NCI-H2227 (cell line): ENCODE data around the gene DISP1.

Experiments
- DNase-seq: peaks from one replicate; lab custom pipeline; 2025; ENCODE audit not compliant: unreplicated experiment; lab: John Stamatoyannopoulos, UW

Gene DISP1

DNA sequence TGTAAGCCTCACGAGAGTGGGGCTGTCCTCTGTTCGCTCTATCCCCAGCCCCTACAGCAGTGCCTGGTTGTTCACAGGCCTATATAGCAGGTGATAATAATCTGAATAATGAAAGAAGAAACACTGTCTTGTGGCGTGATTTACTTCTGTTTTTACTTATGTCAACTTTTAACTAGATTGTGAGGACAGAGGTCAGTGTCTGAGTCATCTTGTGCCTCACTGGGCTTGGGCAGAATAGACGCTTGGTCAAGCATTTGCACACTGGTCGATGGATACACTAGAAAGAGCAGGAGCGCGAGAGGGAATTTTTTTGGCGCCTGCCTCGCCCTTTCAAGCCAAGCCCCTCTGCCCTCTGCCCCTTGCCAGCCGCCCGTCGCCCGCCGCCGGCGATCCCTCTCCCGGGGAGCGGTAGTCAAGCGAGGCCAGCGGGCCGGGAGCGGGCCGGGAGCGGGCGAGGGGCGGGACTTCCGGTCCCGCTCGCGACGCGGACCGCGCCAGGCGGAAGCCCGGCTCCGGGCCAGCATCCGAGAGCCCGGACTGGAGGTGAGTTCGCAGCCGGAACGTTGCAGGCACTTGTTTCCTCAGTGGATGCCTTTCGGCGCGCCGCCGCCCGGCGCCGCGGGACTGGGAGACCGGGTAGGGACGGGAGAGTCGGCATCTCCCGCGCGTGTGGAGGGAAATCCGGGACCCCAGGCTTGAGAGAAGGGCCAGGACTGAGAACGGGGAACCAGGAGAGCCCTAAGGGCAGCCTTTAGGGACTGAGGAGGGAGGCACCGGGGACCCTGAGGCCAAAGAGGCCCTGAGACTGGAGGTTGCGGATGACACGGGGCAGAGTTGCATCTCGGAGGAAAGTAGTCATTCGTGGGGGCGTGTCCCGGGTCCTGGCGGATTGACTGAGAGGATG lies at the start of gene DISP1:
Gene DISP1 (plus strand): TSS at position 504 of the 904 bp plus-strand sequence. CDS start 127,785 bp downstream, outside the sequence.
- peak; percentile 92 for DNase-seq

- DNase-seq: no peak
Observed at GRCh38 chr1:222767152-222767571, 47.7 kb upstream of the DISP1 start.

DNA sequence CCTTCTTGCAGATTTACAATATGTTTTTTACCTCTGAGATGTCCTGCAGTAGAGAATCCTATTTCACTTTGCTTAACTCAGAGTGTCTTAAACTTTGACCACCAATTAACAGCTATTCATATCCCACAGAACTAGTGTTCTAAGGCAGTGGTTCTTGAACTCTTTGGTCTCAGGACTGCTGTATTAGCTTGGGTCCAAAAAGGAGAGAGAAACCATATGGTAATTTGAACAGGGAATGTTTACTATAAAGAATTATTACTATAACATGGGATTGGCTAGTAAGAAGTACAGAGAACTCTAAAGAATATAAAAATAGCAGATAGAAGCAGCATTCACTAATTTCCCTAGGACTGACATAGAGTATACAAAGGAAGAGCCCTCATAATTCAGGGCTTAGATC lies 46.2 kb upstream of the DISP1 start:
- no peak for DNase-seq

GRCh38 chr1:222769181-222769580 lies 45.7 kb upstream of the DISP1 start:
- no peak for DNase-seq

DNA sequence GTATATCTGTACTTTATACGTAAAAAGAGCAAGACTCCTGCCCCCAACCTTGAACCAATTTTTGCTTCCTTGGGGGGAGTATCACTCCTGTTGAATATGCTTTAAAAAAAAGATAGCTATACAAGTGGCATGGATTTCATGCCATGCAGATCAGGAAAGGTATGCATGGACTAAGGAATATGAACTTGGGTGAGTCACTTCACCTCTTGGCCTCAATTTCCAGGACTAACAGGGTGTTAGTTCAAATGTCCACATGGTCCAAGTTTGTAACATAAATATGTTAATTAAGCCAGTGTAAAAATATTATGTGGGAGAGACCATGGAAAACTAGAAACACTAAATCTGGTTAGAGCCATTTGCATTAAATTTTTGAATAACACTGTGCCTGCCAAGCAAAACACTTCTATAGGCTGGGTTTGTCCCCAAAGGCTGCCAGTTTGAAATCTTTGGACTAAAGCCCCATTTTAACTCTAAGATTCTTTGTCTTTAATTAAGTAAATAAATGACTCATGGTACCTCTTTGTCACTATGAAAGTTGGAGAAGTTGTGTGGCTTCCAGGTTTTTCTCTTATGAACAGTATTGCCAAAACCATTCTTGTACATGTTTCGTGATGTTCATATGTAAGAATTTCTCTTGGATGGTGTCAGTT lies 44.7 kb upstream of the DISP1 start:
- no peak for DNase-seq

DNA sequence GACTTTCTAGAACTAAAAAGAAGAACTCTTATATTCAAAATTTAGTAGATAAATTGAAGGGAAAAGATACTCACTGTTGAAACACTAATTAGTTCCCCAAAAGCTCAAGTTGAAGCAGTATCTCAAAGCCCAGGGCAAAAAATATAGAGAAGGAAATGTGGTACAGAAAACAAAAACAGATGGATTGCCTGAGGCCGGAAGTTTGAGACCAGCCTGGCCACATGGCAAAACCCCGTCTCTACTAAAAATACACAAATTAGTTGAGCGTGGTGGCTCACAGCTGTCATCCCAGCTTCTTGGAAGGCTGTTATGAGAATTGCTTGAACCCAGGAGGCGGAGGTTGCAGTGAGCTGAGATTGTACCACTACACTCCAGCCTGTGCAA lies 41.9 kb upstream of the DISP1 start:
- no peak for DNase-seq

DNA sequence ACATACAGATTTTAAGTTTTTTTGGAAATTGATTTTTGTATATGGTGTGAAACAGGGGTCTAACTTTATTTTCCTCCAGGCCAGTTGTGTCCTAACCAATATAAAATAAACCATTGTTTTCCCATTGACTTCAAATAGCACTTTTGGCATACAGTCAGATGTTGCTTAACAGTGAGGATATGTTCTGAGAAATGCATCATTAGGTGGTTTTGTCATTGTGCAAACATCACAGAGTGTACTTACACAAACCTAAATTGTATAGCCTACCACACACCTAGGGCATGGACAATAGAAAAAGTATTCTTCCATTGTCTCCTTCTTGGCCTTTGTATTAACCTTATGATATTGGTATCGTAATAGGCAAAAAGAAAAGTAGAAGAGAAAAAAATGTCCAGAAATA lies 37.4 kb upstream of the DISP1 start:
- DNase-seq: no peak

DNA sequence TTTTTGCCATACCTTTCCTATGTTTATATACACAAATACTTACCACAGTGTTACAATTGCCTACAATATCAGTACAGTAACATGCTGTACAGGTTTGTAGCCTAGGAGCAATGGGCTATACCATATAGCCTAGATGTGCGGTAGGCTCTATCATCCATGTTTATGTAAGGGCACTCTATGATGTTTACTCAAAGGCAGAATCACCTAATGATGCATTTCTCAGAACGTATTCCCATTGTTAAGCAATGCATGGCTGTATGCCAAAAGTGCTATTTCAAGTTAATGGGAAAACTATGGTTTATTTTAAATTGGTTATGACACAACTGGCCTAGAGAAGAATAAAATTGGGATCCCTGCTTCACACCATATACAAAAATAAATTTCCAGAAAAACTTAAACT lies 36.9 kb upstream of the DISP1 start:
- DNase-seq: peak; percentile 16

DNA sequence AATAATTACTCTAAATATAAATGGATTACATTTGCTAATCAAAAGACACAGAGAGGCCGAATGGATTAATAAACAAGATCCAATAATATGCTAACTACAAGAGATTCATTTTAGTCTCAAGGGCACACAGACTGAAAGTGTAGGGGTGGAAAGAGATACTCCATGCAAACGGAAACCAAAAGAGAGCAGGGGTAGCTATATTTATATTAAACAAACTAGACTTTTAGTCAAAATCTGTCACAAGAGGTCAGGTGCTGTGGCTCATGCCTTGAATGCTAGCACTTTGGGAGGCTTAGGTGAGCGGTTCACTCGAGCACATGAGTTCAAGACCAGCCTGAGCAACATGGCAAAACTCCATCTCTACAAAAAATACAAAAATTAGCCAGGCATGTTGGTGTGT lies 33.6 kb upstream of the DISP1 start:
- DNase-seq: no peak

GRCh38 chr1:222783051-222783450 lies 31.8 kb upstream of the DISP1 start:
- DNase-seq: no peak

DNA sequence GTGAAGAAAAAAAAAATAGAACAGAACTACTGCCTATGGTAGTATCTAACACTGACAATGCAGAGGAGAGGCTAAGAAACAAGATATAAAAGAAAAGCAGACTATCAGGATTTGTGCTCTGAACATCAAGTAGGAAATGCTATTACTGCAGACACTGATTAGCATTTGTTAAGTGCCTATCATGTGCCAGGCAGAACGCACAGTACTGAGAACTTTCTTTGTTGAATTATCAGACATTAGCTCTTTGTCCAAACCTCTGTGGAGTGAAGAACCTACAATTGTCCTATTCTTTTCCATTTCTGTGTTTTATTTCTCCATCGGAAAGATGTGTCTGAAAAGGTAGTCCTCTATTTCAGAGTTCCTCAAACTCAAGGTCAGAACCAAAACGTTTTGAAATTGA lies 30.5 kb upstream of the DISP1 start:
- DNase-seq: no peak

- DNase-seq: no peak
Observed at GRCh38 chr1:222784916-222785315, 29.9 kb upstream of the DISP1 start.

DNA sequence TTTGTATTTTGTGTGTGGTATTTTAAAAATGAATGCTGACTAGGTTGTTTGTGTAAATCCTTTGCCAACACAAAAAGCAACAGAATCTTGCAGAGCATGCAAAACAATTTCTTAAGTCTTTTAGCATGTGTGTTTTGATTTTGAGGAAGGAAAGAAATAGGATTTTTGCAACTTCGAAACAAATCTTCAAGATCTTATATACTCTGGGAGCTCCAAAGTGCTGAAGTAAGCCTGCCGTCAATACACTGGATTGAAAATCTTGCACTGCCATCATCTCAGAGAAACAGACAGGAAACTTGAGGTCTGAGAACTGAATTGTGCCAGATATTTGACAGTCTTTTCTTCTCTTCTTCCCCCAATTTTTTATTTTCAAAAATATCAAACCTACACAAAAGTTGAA lies 29.3 kb upstream of the DISP1 start:
- DNase-seq: no peak

- no peak for DNase-seq
Observed at GRCh38 chr1:222786121-222786520, 28.7 kb upstream of the DISP1 start.

DNA sequence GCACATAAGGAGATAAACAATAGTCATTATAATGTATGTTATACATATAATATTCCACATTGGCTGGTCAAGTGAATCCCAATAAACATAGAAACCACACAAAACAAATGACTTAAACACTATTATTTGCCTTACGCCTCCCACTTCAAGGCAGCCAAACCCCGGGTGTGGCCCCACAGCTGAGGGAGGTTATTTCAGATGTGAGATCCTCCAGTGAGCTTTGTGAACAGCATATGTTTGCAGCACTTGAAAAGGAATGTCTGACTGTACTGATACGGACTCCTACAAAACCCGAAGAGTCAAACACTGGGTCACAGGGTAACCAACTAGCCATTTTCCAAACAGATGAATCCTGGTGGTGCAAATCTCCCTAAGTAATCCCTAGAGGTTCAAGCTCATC lies 27.1 kb upstream of the DISP1 start:
- DNase-seq: no peak

- no peak for DNase-seq
Observed at GRCh38 chr1:222788402-222789156, 26.3 kb upstream of the DISP1 start.

DNA sequence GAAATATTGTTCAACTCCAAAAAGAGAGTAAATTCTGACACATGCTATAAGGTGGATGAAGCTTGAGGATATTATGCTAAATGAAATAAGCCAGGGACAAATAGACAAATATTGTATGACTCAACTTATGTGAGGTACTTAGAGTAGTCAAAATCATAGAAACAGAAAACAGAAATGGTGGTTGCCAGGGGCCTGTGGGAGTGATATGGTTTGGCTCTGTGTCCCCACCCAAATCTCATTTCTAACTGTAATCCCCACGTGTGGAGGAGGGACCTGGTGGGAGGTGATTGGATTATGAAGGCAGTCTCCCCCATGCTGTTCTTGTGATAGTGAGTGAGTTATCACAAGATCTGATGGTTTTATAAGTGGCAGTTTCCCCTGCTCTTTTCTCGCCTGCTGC lies 24.7 kb upstream of the DISP1 start:
- DNase-seq: no peak

DNA sequence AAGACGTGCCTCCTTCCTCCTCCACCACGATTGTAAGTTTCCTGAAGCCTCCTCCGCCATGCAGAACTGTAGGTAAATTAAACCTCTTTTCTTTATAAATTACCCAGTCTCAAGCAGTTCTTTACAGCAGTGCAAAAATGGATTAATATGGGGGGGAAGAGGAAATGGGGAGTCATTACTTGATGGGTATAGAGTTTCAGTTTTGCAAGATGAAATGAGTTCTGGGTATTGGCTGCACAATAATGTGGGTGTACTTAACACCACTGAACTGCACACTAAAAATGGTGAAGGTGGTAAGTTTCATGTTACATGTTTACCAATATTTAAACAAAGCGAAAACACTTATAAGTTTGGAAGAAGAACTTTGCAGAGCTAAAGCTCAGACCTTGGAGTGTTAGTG lies 24.3 kb upstream of the DISP1 start:
- DNase-seq: no peak

DNA sequence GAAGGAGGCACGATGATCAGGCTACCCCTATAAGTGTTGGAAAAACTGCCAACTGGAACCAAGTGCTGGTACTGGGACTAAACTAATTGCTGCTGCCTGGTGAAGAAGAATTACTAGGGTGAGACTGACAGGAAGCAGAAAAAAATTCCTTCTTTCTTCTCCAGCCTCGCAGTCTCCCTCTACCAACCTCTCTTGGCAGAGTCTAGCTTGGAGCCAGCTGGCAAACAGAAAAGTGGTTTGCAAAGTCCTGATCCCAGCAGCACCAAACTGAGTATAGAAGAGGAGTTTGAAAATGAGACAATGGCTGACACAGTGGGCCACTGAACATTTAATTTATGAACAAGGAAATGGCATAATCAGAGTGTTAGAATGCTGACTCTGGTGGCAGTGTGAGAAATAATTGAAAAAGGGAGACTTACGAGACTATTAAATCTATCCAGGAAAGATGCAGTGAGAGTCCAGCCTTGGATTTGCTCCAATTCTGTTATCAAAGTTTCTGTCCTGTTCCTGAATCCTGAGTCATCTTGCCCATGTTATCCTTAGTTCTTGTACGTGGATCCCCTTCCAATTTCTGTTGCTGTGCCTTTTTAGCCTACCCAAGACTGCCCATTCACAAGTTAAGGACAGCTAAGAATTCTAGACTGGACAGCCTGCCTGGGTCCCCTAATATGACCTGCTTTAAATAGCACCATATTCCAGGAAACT lies 23.7 kb upstream of the DISP1 start:
- DNase-seq: no peak

- DNase-seq: peak; percentile 30
Observed at GRCh38 chr1:222792744-222793143, 22.1 kb upstream of the DISP1 start.
